ENCODE results near the gene GNGT2. TPM values are rescaled to one million over a fixed set of nuclear protein-coding genes. Genes with fewer than 3 reads are reported as not detected.

GNGT2 gene
- 1.3 and 1.7 TPM in 2 replicates for total RNA-seq

DNA sequence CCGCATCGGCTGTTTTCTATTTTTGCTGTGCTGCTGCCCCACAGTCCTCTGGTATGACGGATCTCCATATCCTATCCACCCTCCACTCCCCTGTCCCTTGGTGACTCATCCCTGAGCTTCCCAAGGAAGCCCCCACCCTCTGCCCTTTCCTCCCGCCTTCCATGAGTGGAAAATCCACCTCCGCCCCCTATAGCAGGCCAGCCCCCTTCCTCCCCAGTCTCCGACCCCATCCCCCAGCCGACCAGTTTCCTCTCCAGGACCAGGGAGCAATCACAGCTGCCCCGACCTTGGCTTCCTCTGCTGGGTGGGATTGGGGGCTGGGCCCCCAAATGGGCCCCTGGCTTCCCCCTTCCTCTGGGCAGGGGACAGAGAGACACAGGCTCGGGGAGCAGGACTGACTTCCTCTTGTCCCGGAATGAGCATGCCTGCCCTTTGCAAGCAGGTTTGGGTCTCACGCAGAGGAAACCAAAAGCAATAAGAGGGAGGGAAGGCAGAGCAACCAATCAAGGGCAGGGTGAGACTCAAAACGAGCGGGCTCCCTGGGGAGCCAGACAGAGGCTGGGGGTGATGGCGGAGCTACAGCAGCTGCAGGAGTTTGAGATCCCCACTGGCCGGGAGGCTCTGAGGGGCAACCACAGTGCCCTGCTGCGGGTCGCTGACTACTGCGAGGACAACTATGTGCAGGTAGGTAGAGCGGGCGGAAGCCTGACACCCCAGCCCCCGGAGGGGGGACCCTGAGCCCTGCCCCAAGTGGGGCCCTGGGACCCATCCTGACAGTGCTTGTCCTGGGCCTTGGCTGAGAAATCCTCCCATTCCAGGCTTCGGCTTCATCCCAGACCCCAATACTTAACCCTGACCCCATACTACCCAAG lies at the start of gene GNGT2, which contains the start of gene ABI3:
GNGT2 (minus strand) TSS at position 417 of the 872 bp plus-strand sequence. CDS start 3,152 bp downstream, outside the sequence.
ABI3 (plus strand) TSS at position 550 of the 872 bp plus-strand sequence; CDS start at position 568, 18 bp downstream.

GRCh38 chr17:49230636-49231562 lies 20.5 kb upstream of the GNGT2 start, which contains the start of gene PHOSPHO1:
Gene PHOSPHO1, minus strand, starts transcription at chr17:49230787. Its CDS starts 4,096 bp downstream, at chr17:49226691.

Other genes with a start within 250 kb of the GNGT2 start
- not detected in 2 replicates for gene GIP, start 242.0 kb downstream of the GNGT2 start, total RNA-seq
- 1.6 and 4.2 TPM in 2 replicates for gene IGF2BP1, start 213.2 kb downstream of the GNGT2 start, total RNA-seq
- gene B4GALNT2, start 77.8 kb downstream of the GNGT2 start, total RNA-seq = under 0.01 TPM in 2 replicates
- 14.3 and 23.2 TPM in 2 replicates for gene ABI3, start 133 bp upstream of the GNGT2 start, total RNA-seq
- 0.19 TPM in 1 of 2 replicates, not detected in the other for gene PHOSPHO1, start 20.2 kb upstream of the GNGT2 start, total RNA-seq
- gene ZNF652, start 151.7 kb upstream of the GNGT2 start, total RNA-seq = 6.1 and 10.4 TPM in 2 replicates
- gene PHB1, start 204.3 kb upstream of the GNGT2 start, total RNA-seq = 189 and 234 TPM in 2 replicates